HUDEP-2 (cell line): ENCODE results near the gene HRG.
"Not testable (repeated sequence)": the region's sequence is repeated elsewhere in the genome, so short reads cannot be mapped to it uniquely, and the experiment has no call there.

Experiments used
- DNase-seq, 76 experiments: peaks; one replicate each; lab custom pipeline; 2025; ENCODE audit not compliant: unreplicated experiment in 76 of 76; lab: John Stamatoyannopoulos, UW

HRG gene, protein sequence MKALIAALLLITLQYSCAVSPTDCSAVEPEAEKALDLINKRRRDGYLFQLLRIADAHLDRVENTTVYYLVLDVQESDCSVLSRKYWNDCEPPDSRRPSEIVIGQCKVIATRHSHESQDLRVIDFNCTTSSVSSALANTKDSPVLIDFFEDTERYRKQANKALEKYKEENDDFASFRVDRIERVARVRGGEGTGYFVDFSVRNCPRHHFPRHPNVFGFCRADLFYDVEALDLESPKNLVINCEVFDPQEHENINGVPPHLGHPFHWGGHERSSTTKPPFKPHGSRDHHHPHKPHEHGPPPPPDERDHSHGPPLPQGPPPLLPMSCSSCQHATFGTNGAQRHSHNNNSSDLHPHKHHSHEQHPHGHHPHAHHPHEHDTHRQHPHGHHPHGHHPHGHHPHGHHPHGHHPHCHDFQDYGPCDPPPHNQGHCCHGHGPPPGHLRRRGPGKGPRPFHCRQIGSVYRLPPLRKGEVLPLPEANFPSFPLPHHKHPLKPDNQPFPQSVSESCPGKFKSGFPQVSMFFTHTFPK

DNA sequence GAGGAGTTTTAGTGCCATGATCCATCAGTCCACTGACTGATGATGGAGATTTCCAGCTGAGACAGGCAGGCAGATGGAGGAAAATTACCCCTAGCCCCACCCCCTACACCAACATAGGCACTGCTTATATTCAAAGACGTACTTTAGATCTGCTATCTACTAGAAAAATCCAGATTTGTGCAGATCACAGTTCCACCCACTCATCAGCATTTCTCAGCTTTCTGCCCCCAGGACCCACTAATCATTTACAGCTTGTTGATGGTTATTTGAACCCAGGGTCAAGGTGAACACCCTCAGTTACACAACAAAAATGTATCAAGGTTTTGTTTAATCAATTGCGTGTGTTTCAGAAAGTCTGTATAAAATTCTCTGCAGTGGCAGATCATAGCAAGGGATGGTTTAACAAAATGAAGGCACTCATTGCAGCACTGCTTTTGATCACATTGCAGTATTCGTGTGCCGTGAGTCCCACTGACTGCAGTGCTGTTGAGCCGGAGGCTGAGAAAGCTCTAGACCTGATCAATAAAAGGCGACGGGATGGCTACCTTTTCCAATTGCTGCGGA lies at the start of gene HRG:
TSS of gene HRG (plus strand) at position 390 of the 564 bp plus-strand sequence. CDS start at position 408, 18 bp downstream.
- no peak for DNase-seq

DNA sequence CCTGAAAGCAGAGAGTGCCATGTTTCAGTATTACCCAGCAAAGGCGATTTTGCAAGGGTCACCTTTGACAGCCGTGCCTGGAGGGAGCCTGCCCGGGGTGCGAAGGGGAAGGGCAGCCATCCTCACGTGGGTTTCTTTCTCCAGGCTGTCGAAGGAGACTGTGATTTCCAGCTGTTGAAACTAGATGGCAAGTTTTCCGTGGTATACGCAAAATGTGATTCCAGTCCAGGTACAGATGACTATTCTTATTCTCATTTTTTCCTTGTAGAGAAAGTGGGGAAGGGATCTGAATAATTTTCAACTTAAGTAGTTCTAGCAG lies 49.6 kb upstream of the HRG start:
- no peak for DNase-seq

DNA sequence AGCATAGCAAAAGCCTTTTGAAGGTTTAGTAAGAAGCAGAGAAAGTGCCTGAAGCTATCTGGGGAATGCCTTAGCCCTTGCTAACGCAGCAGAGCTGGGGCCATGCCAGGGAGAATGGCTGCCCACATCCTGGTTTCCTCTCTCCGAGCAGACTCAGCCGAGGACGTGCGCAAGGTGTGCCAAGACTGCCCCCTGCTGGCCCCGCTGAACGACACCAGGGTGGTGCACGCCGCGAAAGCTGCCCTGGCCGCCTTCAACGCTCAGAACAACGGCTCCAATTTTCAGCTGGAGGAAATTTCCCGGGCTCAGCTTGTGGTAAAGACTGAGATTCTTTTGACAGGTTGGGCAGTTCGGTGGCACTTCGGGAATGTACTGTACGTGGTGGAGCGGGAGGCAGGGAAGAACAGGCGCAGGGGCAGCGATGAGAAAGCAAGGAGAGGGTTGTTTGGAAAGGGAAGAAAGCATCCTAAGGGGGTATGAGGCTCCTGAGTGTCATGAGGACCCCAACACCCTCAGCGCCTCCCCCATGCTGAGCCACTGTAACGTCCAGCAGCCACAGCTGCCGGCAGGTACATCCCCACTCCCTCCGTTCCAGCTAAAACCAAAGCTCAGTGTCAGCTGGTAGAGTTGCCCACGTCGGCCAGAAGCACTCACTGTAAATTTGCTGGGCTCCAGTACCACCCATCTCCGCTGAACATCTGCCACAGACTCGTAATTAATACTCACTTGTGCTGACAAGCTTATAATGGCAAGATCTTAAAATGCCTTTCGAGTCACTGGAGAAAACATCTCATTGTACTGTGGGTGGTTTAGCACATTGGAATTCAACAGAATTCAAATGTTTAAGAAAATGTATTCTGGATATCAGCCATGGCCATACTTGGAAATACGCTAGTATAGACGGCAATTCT lies 48.5 kb upstream of the HRG start:
- peak in 74 of 76 experiments; percentile 1 to 81 (median 64) for DNase-seq

DNA sequence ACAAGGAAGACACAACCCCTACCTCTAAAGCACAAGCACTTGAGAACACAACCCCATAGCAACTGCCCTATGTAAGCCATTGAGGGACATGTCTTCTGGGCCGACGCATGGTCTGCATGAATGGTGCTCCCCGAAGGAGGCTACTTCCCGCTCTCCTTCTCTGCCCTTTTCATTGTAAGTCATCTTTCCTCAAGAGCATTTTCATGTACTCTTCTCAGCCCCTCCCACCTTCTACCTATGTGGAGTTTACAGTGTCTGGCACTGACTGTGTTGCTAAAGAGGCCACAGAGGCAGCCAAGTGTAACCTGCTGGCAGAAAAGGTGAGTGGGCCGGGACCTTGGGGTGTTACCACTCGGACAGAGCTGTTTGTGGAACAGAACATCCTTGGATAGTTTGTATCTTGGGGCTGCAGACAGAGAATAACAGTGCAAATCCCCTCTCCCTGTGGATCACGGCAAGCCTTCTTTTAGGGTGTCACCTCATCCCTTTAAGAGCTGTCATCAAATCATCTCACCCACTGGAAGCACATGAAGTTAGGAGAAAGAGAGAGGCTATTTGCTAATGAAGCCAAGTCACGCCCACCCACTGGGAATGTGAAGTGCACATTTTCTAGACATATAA lies 47.4 kb upstream of the HRG start:
- no peak for DNase-seq

DNA sequence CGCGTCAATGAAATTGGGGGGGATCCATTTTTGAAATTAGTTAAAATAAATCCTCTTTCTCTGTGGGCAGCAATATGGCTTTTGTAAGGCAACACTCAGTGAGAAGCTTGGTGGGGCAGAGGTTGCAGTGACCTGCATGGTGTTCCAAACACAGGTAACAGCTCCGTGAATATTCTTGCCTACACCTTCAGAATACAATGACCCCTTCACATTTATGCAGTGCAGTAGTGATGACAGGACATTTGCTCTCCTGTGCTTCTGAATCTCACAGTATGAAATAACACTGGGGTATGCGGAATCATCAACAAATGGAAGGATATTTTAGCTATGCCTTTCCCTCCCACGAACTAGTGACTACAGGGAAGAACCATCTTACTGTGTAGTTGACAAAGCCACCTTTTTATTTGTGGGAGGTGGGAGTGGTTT lies 46.0 kb upstream of the HRG start:
- DNase-seq: no peak

DNA sequence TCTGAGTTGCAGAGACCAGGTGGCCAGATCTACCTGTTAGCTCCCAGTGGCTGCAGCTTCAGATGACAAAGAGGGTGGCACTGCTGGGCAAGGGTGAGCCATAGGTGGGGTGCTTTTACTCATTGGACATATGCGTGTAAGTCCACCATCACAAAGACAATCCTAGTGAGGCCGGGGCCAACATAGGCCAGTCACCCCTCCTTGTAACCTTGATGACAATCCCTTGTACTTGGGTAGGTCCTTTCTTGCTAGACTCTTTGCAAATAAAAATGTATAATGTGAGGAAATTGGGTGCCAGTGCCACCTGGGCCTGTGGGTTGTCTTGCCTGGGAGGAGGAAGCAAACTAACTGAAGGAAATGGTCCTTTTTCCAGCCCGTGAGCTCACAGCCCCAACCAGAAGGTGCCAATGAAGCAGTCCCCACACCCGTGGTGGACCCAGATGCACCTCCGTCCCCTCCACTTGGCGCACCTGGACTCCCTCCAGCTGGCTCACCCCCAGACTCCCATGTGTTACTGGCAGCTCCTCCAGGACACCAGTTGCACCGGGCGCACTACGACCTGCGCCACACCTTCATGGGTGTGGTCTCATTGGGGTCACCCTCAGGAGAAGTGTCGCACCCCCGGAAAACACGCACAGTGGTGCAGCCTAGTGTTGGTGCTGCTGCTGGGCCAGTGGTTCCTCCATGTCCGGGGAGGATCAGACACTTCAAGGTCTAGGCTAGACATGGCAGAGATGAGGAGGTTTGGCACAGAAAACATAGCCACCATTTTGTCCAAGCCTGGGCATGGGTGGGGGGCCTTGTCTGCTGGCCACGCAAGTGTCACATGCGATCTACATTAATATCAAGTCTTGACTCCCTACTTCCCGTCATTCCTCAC lies 45.4 kb upstream of the HRG start:
- no peak for DNase-seq

DNA sequence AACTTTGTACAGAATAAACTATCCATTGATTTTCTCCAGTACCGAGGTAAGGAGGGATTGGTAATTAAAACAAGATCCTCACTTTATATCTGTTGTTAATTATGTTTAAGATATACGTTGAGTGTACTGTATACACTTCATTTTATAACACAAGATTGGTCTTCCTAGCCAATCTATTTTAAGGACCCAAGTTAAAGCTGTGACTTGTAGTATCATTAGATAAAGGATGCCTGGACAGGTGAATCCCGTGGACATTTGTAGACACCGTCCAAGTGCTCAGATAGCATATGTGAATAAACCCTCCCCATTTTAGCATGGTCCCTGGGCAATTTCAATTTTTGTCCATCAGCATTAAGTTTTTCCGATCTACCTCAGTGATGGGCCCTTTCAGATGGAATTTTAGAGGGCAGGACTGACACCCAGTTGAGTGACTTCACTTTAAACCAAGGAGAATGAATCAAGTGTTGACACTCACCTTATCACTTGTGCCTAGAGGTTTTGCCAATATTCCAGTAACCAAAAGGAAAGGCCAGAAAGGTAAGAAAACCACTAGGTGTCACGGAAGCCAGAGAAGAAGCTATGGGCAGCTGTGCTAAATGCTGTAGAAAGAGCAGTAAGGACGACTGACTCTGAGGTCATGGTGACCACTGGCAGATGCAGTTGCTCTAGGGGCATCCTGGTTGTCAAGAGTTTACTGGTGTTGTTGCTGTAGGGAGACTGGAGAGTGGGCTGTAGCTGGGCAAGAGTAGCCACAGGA lies 43.7 kb upstream of the HRG start:
- no peak for DNase-seq

DNA sequence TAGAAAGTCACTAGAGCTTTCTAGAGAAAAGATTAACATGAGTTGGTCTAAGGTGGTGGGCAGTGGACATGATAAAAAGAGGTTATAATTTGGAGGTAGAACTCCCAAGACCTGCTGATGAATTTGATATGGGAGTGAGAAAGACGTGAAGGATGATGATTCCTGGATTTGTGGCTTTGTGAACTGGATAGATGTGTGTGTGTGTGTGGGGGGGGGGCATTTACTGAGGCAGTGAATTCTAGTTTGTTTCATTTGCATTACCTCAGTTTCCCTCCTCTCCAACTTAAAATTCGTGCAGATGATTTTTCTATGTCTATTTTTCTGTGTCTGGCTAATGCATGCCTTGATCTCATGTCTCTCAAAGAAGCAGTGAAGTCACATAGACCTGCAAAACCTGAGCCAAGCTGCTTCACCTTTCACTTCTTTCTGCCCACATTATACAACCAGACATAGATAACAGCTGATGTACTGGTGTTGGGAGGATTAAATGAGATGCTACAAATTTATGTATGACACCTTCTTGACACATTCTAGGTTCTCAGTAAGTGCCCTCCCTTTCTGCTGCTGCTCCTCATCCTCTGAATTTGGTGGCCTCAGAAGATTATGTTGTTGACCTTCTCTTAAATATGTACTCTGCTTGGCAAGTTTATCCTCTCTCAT lies 43.0 kb upstream of the HRG start:
- DNase-seq: no peak

DNA sequence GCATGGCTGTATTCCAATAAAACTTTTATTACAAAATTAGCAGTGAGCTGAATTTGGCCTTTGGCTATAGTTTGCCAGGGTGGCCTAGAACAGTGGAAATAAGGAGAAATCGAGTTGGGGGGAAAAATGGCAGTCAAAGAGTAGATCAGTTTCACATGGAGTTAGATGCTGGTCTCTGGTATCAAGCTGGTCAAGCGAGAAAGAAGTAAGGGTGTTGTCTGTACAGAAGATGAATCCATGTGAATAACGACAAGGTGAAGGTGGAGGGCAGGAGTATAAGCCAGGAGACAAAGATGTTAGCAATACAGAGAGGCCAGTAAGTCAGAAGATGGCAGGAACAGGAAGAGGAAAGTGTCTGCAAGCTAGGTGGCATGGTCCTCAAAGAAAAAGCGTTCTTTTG lies 41.2 kb upstream of the HRG start:
- no peak for DNase-seq

DNA sequence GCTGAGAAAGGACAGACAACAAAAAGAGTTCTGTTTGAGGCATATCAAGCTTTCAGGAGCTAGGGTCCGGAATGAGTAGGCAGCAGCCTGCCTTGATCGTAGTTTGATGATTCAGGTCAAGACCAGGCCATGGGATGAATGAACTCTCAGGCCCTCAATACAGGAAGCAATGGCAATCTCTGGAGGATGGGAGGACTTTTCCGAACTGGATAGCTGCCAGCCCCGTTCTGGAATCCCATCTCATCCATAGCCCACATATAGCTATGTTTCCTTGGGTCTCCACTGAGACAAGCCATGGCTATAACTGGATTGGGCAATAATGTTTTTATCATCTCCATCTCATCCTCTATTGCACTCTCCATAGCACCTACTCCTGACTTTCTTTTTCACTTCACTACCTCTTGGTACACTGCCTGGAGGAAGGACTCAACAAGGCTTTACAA lies 40.2 kb upstream of the HRG start:
- DNase-seq: no peak

DNA sequence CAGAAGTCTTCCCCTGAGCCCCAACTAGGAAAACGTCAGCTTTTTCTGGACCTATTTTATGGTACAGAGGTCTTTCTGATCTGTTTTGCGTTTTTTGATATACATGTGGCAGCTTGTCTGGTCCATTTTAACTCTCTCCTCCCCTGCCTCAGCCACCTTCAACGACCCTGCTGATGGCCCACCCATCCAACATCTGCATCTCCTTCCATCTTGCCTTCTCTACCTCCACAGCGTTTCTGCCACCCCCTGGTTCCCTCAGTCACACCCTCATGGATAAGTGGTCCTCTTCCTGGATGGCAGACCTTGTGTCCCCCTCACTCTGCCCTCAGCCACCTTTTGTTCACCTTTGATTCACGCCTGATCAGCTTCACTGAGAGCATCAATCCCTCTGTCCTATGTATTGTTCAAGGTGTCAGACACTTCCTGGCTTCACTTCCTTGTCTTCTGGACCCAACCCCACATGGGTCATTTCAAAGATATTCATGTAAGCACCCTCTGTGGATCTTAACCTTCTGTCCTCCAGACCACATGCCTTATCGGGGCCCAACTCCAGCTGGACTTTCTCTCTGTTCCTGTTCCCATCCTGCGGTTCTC lies 39.5 kb upstream of the HRG start:
- DNase-seq: no peak

DNA sequence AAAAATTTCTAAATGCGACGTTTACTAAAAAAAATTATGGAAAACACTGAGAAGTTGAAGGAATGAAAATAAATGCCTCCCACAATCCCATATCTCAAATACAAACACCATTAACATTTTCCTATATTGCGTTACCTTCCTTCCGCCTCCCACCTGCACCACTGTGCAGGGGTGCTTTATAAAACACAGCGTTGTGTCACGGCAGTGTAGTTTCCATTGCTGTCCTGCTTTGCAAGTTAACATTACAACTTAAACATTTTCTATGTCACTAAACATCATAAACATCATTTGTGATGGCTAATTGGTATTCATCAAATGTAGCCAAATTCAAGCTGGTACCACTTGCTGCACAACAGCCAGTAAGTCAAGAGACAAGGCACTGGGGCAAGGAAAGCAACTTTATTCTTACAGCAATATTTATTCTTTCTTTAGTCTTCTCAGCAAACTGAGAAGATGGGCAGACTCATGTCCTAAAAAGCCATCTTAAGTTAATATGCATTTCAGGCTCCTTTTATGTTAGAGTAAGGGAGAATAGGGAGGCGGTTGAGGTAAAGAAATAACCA lies 37.9 kb upstream of the HRG start:
- DNase-seq: no peak

DNA sequence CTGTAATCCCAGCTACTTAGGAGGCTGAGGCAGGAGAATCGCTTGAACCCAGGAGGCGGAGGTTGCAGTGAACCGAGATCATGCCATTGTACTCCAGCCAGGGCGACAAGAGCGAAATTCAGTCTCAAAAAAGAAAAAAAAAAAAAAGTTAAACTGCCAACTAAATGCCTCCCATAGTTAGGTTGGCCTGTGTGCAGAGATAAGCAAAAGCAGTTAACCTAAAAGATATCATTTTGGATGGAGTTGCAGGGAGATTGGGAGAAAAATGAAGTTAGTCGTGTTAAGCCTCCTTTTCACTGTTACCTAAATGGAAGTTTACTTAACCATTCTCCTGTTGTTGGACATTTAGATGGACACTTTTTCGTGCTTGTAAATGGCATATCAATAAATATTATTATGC lies 37.1 kb upstream of the HRG start:
- peak in 46 of 76 experiments; percentile 2 to 77 (median 34) for DNase-seq

DNA sequence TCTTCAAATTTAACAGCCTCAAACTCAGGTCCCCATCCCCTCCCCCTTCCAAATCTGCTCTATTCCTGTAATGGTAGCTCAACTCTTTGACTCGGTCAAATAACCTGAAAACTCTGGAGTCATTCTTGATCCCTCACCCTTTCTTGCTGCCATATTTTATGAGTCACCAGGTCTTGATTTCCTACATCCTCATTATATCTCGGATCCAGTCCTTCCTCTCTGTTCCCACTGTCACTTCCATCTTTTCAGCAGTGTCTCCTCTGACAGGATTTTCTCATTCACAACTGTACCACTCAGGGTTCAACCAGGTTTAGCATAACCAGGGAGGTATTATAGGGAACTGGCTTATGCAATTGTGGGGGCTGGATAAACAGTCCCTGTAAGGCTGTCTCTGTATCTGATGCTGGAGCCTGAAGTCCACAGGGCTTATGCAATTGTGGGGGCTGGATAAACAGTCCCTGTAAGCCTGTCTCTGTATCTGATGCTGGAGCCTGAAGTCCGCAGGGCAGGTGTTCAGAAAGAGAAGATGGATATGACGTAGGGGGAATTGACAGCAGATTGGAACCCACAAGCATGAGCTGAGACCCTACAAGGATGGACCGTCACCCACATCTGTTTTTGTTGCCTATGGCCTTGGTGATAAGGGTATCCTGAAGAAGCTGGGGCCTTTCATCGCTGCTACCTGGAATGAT lies 34.7 kb upstream of the HRG start:
- DNase-seq: no peak

DNA sequence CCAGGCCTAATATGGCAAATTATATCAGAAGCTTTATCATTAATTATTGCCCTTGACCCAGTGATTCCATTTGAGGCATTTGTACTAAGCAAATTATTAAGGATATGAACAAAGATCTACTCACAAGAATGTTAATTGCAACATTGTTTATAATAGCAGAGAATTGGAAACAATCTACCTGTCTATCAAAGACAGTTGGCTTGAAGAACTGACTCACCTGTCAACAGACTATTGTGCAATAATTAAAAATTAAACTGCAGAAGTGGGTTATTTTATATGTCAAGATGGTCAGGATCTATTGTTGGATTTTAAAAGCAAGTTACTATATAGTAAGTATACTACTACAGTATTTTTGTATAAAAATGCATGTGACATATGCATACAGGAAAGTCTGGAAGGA lies 32.3 kb upstream of the HRG start:
- no peak for DNase-seq

DNA sequence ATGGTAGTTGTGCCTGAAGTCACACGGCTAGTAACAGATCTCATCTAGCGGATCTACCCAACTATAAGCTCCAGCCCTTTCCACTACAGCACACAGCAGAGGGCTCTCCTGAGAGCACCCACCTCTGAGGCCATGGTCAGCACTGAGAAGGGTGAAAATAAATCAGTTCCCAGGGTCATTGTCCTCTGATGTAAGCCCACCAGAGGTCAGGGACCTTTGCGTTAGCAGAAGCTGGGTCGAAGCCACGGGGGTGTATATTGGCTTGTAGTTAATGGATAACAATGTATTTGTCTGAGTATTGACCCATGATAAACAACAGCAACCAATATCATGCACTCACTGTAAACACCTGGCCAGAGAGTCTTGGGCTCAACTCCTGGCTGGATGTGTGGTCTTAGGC lies 31.6 kb upstream of the HRG start:
- DNase-seq: not testable (repeated sequence)

DNA sequence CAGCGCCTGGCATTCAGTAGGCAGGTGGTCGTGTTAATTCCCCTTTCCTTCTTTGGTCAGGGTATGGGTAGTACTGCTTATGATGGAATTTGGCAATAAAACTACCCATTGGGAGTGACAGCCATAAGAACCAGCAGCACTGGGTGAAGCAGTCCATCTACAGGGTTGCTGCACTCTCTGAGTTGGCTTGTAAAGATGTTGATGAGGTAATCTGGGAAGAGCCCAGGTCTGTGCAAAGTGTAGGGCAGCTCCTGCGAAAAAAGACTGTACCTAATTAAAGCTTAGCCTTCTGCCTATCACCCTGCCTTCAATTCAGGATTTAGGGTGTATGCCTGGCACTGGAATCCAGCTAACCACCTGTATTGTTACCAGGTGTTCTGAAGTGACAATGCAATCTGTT lies 30.3 kb upstream of the HRG start:
- DNase-seq: no peak
